HG03025 (cell line): Measurements from ENCODE around the gene LRIG1.

Experiments used
- ATAC-seq: cut with Tn5 transposase; IDR thresholded peaks from one replicate; pipeline ENCODE4 v1.9.1; 2021; ENCODE audit warnings: mild to moderate bottlenecking, moderate library complexity; ENCODE audit not compliant: unreplicated experiment, low FRiP score

LRIG1 gene

GRCh38 chr3:66370179-66370578 lies 130.6 kb downstream of the LRIG1 start:
- no peak for ATAC-seq

- no peak for ATAC-seq
These were observed 132.8 kb downstream of the LRIG1 start for GRCh38 chr3:66367979-66368378.

GRCh38 chr3:66366747-66367146 lies 134.1 kb downstream of the LRIG1 start:
- ATAC-seq, result no peak

GRCh38 chr3:66365080-66365479 lies 135.7 kb downstream of the LRIG1 start:
- no peak for ATAC-seq

GRCh38 chr3:66363148-66363547 lies 137.7 kb downstream of the LRIG1 start:
- no peak for ATAC-seq

GRCh38 chr3:66362541-66362941 lies 138.3 kb downstream of the LRIG1 start:
- no peak for ATAC-seq

GRCh38 chr3:66361356-66361755 lies 139.5 kb downstream of the LRIG1 start:
- ATAC-seq, result no peak

GRCh38 chr3:66355997-66356396 lies 144.8 kb downstream of the LRIG1 start:
- no peak for ATAC-seq

- no peak for ATAC-seq
These were observed 145.4 kb downstream of the LRIG1 start for GRCh38 chr3:66355394-66355793.

- no peak for ATAC-seq
These were observed 146.8 kb downstream of the LRIG1 start for GRCh38 chr3:66354001-66354400.

- no peak for ATAC-seq
These were observed 147.3 kb downstream of the LRIG1 start for GRCh38 chr3:66353530-66353929.

GRCh38 chr3:66353039-66353438 lies 147.8 kb downstream of the LRIG1 start:
- ATAC-seq, result no peak

GRCh38 chr3:66350601-66351000 lies 150.2 kb downstream of the LRIG1 start:
- ATAC-seq, result no peak

GRCh38 chr3:66348704-66349103 lies 152.1 kb downstream of the LRIG1 start:
- no peak for ATAC-seq

- no peak for ATAC-seq
These were observed 155.8 kb downstream of the LRIG1 start for GRCh38 chr3:66344848-66345578.

GRCh38 chr3:66344391-66344811 lies 156.4 kb downstream of the LRIG1 start:
- ATAC-seq, result no peak

GRCh38 chr3:66342717-66343356 lies 158.0 kb downstream of the LRIG1 start:
- no peak for ATAC-seq

- no peak for ATAC-seq
These were observed 161.9 kb downstream of the LRIG1 start for GRCh38 chr3:66338927-66339326.

- no peak for ATAC-seq
These were observed 164.5 kb downstream of the LRIG1 start for GRCh38 chr3:66336333-66336766.

- ATAC-seq, result no peak
These were observed 165.2 kb downstream of the LRIG1 start for GRCh38 chr3:66335671-66336070.
